Activated CD8-positive, alpha-beta T cell treated with anti-CD3 and anti-CD28 coated beads, Interleukin-2, amount 10 ng/mL, durations not matched to agents 7 days and 5 days (primary cell): ENCODE measurements around the gene DNMT3L. TPM values are rescaled to one million over a fixed set of nuclear protein-coding genes. Genes with fewer than 3 reads are reported as not detected.
A peak's percentile ranks its signal among the peaks of the same experiment; 100 is the strongest.
"Not testable (repeated sequence)": the region's sequence is repeated elsewhere in the genome, so short reads cannot be mapped to it uniquely, and the experiment has no call there.

ENCODE experiments used
- ATAC-seq: fragments of 150-1000 bp; cut with Tn5 transposase; one replicate; pipeline ENCODE4 v1.10.0; 2021; ENCODE audit warnings: moderate library complexity
- CTCF ChIA-PET: fragments of 350-600 bp; sonication (Branson Sonifier 250); formaldehyde crosslinking; loops from one replicate; lab custom pipeline; 2021; ENCODE audit warnings: antibody characterized with exemption; lab: Charles Lee
- POLR2A ChIA-PET: fragments of 350-600 bp; sonication (Branson Sonifier 250); formaldehyde crosslinking; loops from one replicate; lab custom pipeline; 2021; ENCODE audit warnings: antibody characterized with exemption; lab: Charles Lee
- DNase-seq: peaks from one replicate; pipeline ENCODE4 v3.0.0-alpha.2; 2020
- H3K27ac Mint-ChIP-seq: one replicate; pipeline ENCODE4 v1.8.0; 2021; ENCODE audit warnings: mild to moderate bottlenecking, mixed read lengths
- H3K27me3 Mint-ChIP-seq: one replicate; pipeline ENCODE4 v1.8.0; 2021; ENCODE audit warnings: low read depth, mixed read lengths
- H3K36me3 Mint-ChIP-seq: one replicate; pipeline ENCODE4 v1.8.0; 2021; ENCODE audit warnings: low read depth, mixed read lengths
- H3K4me1 Mint-ChIP-seq: one replicate; pipeline ENCODE4 v1.8.0; 2021; ENCODE audit warnings: low read depth, mixed read lengths
- H3K4me3 Mint-ChIP-seq: one replicate; pipeline ENCODE4 v1.8.0; 2021; ENCODE audit warnings: mild to moderate bottlenecking, mixed read lengths
- H3K9me3 Mint-ChIP-seq: one replicate; pipeline ENCODE4 v1.8.0; 2022; ENCODE audit warnings: mixed read lengths; ENCODE audit not compliant: insufficient read depth
- total RNA-seq, 2 experiments: library from RNA; stranded (reverse); gene quantifications; one replicate each; pipeline ENCODE4 v1.2.3, GENCODE V29; 2021

Gene DNMT3L
- total RNA-seq, 2 experiments from 2014 or later: not detected

DNA sequence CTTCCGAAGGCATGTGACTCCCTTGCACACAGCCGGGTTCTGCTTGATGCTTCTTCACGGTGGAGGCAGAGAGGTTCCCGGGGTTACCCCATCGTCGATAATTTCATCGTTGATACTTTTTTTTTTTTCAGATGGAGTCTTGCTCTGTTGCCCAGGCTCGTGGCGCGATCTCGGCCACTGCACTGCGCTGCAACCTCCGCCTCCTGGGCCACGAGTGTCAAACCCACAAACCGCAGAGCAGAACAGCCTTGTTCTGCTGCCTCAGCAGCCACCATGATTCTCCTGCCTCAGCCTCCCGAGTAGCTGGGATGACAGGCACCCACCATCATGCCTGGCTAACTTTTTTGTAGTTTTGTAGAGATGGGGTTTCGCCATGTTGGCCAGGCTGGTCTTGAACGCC is 41.0 kb downstream of the DNMT3L start:
- H3K27ac Mint-ChIP-seq, CTCF ChIA-PET, H3K4me3 Mint-ChIP-seq, POLR2A ChIA-PET, H3K27me3 Mint-ChIP-seq, H3K9me3 Mint-ChIP-seq, ATAC-seq, H3K36me3 Mint-ChIP-seq, H3K4me1 Mint-ChIP-seq, DNase-seq: not testable (repeated sequence)

DNA sequence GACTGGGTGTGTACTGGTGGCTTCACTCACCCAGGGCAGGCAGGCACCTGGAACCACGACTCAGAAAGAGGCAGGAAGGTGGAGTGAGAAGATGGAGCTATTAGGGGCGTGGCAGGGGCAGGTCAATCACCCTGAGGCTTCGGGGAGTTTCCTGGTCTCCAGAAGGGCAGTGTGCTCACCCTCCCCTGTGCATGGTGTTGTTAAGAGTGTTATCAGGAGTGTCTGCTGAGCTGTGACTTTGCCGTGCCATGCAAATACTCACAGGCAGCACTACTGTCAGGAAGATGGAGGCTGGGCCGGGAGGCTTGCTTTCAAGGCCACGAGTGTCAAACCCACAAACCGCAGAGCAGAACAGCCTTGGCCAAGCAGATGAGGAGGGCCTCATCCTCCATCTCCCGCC is 43.2 kb downstream of the DNMT3L start:
- H3K4me1 Mint-ChIP-seq, H3K36me3 Mint-ChIP-seq, ATAC-seq, H3K4me3 Mint-ChIP-seq, H3K27ac Mint-ChIP-seq, H3K27me3 Mint-ChIP-seq, POLR2A ChIA-PET, DNase-seq, H3K9me3 Mint-ChIP-seq, CTCF ChIA-PET: not testable (repeated sequence)

DNA sequence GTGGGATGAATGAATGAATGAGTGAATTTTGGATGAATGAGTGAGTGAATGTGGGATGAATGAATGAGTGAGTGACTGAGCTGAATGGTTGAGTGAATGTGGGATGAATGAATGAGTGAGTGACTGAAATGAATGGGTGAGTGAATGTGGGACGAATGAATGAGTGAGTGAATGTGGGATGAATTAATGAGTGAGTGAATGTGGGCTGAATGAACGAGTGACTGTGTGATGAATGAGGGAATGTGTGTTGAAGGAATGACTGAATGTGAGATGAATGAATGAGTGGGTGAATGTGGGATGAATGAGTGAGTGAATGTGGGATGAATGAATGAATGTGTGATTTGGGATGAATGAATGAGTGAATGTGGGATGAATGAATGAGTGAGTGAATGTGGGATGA is 49.7 kb downstream of the DNMT3L start:
- H3K27ac Mint-ChIP-seq, POLR2A ChIA-PET, CTCF ChIA-PET, DNase-seq, H3K9me3 Mint-ChIP-seq, H3K4me1 Mint-ChIP-seq, H3K4me3 Mint-ChIP-seq, H3K27me3 Mint-ChIP-seq, H3K36me3 Mint-ChIP-seq, ATAC-seq: not testable (repeated sequence)

GRCh38 chr21:44211574-44211973 is 50.1 kb downstream of the DNMT3L start:
- ATAC-seq, CTCF ChIA-PET, H3K27ac Mint-ChIP-seq: not testable (repeated sequence)

DNA sequence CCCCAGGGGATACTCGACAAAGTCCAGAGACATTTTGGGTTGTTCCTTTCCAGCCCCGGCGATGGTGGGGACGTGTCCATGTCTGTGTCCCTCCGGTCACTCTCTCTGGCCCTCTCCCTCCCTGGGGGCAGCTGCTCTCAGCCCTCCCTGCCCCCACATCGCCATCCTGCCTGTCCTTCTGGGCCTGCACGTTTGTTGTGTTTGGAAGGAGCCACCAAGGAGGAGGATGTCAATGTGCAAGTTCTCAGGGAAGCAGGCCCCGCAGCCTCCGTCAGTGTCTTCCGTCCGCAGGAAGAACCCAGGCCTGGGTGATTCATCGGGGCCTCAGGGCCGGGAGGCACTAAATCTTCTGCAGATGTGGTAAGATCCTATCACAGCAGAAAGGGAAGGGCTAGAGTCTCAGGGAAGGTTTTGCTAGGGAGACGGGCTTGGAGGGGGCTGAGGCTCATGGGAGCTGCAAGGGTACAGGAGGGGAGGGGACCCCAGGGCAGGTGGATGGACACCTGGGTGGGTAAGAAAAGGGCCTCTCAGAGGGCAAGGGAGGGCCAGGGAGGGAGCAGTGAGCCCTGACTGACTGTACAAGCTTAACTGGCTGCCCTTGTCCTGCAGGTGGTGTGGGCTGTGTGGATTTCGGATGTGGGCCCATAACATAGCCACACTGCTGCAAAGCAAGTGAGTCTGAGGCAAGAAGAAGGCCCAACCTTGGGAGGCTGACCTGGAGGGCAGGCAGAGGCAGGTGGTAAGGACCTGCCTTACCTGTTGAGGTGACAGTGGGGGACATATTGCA is 53.6 kb downstream of the DNMT3L start:
- CTCF ChIA-PET, H3K27ac Mint-ChIP-seq, H3K4me3 Mint-ChIP-seq, H3K9me3 Mint-ChIP-seq, H3K27me3 Mint-ChIP-seq, H3K4me1 Mint-ChIP-seq, POLR2A ChIA-PET, DNase-seq, H3K36me3 Mint-ChIP-seq: not testable (repeated sequence)
- peak; percentile 53 for ATAC-seq

More at GRCh38 chr21:44211574-44211973, 50.1 kb downstream of the DNMT3L start:
- H3K4me1 Mint-ChIP-seq, H3K27me3 Mint-ChIP-seq, H3K36me3 Mint-ChIP-seq, H3K4me3 Mint-ChIP-seq, DNase-seq, POLR2A ChIA-PET, H3K9me3 Mint-ChIP-seq: not testable (repeated sequence)

DNA sequence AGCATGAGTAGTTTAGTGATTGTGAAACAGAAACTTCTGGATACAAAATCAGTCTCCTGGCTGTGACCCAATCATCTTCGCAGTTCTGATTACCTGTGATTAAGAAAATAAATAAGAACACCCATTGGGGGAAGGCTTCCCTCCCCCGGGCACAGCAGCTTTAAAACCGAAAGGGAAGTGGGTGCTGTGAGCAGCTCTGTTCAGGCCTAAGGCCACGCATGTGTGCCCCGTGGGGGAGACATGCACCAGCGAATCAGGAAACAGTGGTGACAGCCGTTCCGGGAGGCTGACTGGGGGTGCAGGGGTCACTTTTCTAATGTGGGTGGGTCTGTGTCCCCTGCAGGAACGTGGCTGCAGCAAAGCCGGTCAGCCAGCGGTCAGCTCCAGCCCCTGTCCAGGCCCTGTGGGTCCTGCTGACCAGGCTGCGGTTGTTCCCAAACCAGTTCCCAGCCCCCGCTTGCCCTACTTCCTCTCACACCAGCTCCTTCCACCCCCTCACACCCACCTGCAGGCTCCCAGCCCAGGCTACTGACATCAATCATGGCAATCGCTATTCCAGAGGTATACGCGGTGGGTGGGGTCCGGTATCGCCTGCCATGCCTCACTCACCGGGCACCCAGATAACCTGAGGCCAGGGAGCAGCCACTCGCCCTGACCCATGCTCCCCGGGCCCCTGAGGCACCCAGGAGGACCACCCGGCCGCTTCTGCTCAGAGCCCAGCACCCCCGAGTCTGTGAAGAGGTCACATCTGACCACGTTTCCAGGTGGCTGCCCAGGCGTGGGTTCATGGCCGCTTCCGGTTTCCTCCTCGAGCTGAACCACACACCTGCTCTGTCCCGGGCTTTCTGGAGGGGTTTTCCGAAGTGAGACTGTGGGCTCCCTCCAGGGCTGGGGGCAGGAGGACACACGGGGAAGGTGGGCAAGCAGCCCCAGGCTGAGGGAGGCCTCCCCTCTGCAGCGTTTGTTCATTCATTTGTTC is 54.7 kb downstream of the DNMT3L start:
- H3K36me3 Mint-ChIP-seq, H3K27ac Mint-ChIP-seq, H3K27me3 Mint-ChIP-seq, DNase-seq, H3K4me3 Mint-ChIP-seq, H3K9me3 Mint-ChIP-seq, H3K4me1 Mint-ChIP-seq, CTCF ChIA-PET, POLR2A ChIA-PET: not testable (repeated sequence)
- ATAC-seq: peak; percentile 80

GRCh38 chr21:44206187-44206586 is 55.5 kb downstream of the DNMT3L start:
- H3K4me3 Mint-ChIP-seq: not testable (repeated sequence)

GRCh38 chr21:44202590-44203299 is 59.0 kb downstream of the DNMT3L start:
- DNase-seq, H3K36me3 Mint-ChIP-seq, H3K27ac Mint-ChIP-seq, H3K27me3 Mint-ChIP-seq, POLR2A ChIA-PET, H3K9me3 Mint-ChIP-seq, H3K4me3 Mint-ChIP-seq, ATAC-seq, H3K4me1 Mint-ChIP-seq, CTCF ChIA-PET: not testable (repeated sequence)

More at GRCh38 chr21:44206187-44206586, 55.5 kb downstream of the DNMT3L start:
- POLR2A ChIA-PET, DNase-seq, H3K27me3 Mint-ChIP-seq, CTCF ChIA-PET, ATAC-seq, H3K36me3 Mint-ChIP-seq, H3K9me3 Mint-ChIP-seq, H3K27ac Mint-ChIP-seq, H3K4me1 Mint-ChIP-seq: not testable (repeated sequence)

DNA sequence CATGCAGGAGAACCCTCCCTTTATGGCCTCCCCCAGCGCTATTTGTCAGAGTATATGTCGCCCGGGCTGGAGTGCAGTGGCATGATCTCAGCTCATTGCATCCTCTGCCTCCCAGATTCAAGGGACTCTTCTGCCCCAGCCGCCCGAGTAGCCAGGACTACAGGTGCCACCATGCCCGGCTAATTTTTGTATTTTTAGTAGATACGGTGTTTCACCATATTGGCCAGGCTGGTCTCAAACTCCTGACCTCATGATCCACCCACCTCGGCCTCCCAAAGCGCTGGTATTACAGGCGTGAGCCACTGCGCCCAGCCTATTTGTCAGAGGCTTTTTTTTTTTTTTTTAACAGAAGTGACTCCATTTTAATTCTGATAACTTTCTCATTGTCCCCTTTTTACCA is 61.7 kb downstream of the DNMT3L start:
- H3K27me3 Mint-ChIP-seq, H3K27ac Mint-ChIP-seq, POLR2A ChIA-PET, H3K36me3 Mint-ChIP-seq, DNase-seq, H3K9me3 Mint-ChIP-seq, CTCF ChIA-PET, H3K4me3 Mint-ChIP-seq, H3K4me1 Mint-ChIP-seq, ATAC-seq: not testable (repeated sequence)

DNA sequence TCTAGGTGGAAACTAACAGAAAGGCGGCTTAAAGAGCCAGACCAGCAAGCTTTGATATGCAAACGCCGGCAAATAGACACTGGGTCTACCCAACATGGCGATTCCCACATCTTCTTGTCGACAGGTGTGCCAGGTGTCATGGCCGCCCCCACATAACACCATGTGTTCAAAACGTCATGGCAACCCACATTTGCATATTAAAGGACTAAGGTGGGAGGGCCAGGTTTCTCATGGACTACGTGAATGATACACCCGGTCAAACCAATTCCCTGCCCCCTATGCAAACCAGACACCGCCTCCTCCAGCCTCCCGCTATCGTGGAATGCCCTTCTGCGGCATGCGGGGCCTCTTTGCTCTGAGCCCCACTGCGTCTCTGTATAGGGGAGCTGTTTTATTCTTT is 62.2 kb downstream of the DNMT3L start:
- H3K9me3 Mint-ChIP-seq: no peaks in the 10 kb centered on the region
- H3K4me1 Mint-ChIP-seq: no peaks in the 10 kb centered on the region
- no peak overlapping the region for H3K4me3 Mint-ChIP-seq
- ATAC-seq (no peak), DNase-seq (no peak)
- no peaks in the 10 kb centered on the region for H3K36me3 Mint-ChIP-seq
- H3K27me3 Mint-ChIP-seq: peaks cover 4% of the 10 kb centered on the region
- ChIA-PET CTCF (no interaction called here), POLR2A (no interaction called here)
- H3K27ac Mint-ChIP-seq: no peak overlapping the region

- H3K27ac Mint-ChIP-seq, POLR2A ChIA-PET, H3K36me3 Mint-ChIP-seq: not testable (repeated sequence)
Observed at GRCh38 chr21:44197156-44197516, 64.6 kb downstream of the DNMT3L start.

More at GRCh38 chr21:44197156-44197516, 64.6 kb downstream of the DNMT3L start:
- CTCF ChIA-PET, DNase-seq, H3K27me3 Mint-ChIP-seq, ATAC-seq, H3K9me3 Mint-ChIP-seq, H3K4me1 Mint-ChIP-seq, H3K4me3 Mint-ChIP-seq: not testable (repeated sequence)
